ENCODE data around the gene GPNMB. TPM values are rescaled to one million over a fixed set of nuclear protein-coding genes. Genes with fewer than 3 reads are reported as not detected.

The GPNMB gene
- total RNA-seq, 1 donor from 2014 or later, result under 0.01 TPM

DNA sequence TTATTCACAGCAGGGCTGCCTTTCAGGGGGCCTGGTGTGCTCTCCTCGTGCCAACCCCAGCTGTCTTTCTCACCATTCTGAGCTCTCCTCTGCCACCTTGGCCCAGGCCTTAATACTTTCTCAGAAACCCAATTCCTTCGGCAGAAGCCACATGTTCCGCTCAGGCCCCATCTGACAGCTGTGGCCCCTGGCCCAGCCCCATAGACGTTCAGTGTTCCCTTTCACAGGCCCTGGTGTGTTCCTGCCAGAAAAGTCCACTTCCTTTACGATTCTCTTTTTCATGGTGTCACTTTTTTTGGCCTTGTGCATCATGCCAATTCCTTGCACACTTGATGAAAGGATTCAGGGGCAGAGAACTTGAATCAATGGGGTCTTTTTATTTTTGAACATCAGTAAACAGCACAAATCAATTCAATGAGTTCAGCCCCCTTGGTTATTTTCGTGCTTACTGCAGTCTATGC is 15.9 kb upstream of the GPNMB start:
- no peak for DNase-seq (ENCODE audit: low read depth in 2 of 2)

DNA sequence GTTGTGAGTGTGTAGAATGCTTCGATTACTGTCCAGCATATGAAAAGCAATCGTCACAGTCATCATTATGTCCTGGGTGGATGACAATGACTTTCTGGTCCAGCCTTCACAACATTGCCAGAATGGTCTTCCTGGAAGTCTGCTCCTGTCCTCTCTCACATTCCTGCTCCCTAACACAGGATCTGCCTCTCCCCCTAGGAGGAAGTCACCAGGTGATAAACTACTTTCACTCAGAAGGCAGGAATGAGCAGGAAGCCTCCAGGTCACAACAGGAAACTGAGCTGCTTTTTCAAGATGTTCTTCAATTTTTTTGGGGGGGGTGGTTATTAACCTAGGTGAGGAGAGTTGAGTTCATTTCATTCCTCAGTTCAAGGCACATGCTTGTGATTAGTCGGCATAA is 13.6 kb upstream of the GPNMB start:
- DNase-seq (ENCODE audit: low read depth in 2 of 2), result no peak

DNA sequence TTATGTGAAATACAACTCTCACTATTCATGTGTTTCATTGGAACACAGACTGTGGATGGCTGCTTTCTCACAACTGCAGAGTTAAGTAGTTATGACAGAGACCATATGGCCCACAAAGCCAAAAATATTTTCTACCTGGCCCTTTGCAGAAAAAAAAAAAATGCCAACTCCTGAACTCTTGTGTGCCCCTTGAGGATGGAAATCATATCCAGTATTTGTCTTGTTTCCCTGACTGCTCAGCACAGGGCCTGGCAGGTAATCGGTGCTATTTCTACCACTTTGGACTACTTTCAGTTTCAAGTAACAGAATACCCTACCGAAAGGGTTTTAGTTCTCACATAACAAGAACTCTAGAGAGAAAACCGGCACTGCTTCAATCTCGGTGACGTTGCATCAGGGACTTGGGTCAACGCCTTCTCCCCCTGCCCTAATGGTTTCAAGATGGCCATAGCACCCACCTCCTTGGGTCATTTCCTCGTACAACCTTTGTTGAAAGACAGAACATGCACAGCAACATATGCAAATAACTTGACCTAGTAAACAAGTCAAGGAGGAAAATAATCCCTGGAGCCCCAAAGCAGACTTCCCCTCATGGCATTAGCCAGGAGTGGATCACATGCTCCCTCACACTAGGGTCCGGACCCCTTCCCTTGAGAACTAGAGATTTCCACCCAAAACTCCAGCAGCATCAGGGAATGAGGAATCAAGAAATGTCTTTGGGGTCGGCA is 11.8 kb upstream of the GPNMB start:
- no peak for DNase-seq (ENCODE audit: low read depth in 2 of 2)

DNA sequence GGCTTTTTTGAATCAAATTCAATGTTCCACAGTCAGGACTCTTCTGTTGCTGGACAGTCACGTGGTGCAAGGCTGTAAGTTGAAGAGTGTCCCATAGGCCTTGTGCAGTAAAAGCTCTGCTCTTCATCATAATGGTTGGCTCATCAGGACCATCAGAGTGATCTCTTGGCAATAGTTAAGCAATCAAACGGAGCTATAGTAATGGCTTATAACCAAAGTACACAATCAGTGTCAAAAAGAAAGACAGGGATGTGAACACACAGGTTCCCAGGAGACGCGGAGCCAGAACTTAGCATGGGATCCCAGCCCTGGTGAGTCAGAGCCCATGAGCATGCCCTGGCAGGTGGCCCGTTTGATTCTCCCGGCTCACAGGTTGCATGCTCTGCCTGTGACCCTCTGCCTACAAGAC is 10.8 kb upstream of the GPNMB start:
- no peak for DNase-seq (ENCODE audit: low read depth in 2 of 2)

DNA sequence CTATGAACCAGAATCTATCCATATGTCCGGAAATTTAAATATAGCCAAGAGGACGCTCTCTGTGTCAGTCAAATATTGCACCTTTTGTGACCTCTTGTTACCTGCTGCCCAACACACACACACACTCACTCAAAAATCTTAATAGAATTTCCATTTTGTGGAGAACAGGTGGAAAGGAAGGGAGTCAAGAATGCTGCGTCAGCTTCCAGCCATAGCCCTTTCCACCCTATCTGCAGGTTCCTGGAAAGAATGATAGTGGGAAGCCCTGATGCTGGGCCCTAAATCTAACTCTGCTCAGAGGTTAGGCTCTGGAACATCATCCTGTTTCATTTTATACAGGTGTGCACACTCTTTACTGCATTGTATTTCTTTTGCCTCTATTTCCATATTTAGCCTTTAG is 9.6 kb upstream of the GPNMB start:
- DNase-seq (ENCODE audit: low read depth in 2 of 2), result no peak

DNA sequence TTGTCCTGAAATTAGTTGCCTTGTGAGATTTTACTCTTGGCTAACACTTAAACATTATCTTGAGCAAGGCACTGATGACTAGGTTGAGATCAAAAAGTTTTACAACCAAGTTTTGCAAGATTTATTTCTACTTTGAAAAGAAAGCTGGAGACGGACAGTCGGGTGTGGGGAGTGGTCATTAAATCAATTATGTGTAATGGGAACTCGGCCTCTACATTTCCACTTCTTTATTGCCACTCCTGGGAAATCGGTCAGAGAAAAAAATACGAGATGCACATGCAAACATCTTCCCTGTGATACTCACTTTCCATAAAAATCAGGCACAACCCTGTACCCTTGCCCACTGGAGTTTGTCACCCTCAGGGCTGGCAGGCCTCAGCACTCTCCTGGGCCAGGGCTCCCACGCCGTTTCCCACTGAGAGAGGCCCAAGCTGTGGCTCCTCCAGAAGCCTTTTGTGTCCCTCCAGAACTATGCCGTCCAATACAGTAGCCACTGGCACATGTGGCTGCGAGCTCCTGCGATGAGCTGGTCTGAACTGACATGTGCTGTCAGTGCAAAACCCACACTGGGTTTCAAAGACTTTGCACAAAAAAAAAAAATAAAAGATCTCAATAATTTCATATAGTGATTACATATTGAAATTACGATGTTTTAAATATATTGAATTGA is 7.5 kb upstream of the GPNMB start:
- no peak for DNase-seq (ENCODE audit: low read depth in 2 of 2)

DNA sequence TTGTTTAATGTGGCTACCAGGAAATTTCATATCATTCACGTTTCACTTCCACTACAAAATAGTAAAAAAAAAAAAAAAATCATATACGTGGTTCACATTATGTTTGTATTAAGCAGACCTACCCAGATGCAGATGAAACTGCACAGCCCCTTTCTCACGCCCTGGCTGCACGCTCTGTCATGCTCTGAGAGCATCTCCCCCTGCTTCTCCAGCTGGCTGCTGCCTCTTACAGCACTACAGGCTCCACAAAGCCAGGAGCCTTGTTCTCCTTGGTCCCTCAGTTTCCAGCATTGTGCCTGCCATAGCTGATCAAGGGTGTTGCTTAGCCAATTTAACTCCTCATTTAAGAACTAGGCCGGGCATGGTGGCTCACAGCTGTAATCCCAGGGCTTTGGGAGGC is 6.9 kb upstream of the GPNMB start:
- DNase-seq (ENCODE audit: low read depth in 2 of 2), result no peak

DNA sequence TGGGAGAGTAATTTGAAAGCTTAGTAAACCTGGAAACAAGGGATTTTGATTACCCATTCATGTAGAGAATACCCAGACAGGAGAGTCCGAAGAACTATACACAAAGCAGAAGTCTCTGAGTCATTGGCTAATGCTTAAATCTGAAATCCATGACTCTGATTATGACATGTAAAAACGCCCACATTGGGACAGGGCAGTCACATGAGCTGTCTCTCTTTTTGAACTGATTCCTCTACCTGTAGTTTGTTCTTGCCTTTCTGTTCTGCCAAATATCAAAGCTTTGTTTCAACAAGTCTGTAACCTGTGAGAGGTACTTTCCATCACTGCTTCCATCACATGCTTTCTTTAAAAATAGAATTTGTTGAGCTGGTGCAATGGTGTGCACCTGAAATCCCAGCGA is 4.3 kb upstream of the GPNMB start:
- no peak for DNase-seq (ENCODE audit: low read depth in 2 of 2)

DNA sequence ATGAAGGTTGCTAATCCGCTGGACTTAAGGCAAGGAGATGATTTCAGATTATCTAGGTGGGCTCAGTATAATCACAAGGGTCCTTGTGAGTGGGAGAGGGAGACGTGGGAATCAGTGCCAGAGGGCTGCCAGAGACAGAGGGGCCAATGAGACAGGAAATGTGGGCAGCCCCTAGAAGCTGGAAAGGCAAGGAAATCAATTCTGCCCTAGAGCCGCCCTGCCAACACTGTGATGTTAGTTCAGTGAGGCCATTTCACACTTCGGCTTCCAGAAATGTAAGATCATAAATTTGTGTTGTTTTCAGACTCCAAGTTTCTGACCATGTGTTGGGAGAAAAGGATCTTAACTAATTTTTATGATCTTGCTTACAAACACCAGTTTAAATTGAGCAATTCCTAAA is 3.6 kb upstream of the GPNMB start:
- DNase-seq (ENCODE audit: low read depth in 2 of 2), result no peak

DNA sequence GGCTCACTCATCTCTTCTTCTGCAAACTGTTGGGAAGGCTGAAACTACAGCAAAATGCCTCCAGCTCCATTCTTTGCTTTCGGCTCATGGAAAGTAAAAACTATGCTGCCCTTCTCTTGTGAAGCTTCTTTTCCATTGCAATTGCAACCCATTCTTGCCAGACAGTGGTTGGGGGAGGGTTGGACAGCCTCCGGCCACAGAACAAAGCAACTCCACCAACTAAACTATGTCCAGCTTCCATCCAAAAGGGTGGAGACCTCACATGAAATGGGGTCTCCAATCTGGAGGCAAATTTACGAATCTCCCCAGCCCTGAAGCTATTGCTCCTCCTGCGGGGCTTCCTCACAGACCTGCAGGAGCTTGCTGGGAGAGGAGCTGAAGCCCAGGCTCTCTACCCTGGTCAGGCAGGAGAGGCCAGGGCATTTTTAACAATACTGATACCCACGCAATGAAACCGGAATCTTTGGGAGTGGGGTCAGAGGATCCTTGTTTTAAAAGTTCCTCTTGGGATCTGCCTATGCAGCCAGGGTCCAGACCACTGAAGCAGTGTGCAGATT is 549 bp downstream of the GPNMB start:
- DNase-seq (ENCODE audit: low read depth in 2 of 2), result no peak

DNA sequence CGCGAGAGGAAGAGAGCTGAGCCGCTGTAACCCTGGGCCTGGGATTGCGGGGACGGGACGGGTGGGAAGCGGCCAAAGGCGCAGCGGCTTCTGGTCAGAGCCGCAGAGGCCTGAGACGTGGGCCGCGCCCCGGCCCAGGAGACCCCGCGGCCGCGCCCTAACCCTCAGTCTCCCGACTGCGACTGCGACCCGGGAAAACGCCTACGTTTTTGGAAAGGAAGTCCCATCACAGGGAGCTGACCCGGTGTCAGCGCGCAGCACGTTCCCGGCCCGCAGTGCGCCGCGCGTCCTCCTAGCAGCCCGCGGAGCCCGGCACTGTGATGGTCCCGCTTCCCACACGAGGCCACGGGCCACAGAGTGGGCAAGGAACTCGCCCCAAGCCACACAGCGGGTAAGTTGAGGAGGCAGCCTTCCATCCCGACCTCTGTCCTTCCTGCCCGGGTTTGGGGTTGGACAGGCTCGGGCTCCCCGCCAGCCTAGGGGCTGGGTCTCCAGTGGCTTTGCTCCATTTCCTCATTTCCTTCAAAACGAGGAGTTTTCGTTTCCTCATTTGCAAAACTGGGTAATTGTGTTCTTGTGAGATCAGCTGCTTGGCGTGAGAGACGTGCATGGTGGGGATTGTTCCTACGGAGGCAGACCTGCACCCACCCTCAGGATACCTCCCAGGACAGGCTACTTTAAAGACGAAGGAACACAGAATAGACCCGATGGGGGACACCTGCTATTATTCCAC is 1.2 kb downstream of the GPNMB start:
- DNase-seq (ENCODE audit: low read depth in 2 of 2), result no peak

DNA sequence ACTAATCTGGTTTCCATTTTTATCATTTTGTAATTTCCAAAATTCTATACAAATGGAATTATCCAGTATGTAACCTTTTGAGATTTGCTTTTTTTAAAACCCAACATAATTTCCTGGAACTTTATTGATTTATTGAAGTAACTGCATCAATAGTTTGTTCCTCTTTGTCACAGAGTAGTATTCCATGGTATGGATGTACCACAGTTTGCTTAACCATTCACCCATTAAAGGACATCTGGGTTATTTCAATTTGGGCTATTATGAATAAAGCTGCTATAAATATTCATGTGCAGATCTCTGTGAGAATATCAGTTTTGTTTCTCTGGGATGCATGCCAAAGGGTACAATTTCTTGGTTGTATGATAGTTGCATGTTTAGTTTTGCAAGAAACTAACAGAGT is 2.9 kb downstream of the GPNMB start:
- DNase-seq (ENCODE audit: low read depth in 2 of 2), result no peak

DNA sequence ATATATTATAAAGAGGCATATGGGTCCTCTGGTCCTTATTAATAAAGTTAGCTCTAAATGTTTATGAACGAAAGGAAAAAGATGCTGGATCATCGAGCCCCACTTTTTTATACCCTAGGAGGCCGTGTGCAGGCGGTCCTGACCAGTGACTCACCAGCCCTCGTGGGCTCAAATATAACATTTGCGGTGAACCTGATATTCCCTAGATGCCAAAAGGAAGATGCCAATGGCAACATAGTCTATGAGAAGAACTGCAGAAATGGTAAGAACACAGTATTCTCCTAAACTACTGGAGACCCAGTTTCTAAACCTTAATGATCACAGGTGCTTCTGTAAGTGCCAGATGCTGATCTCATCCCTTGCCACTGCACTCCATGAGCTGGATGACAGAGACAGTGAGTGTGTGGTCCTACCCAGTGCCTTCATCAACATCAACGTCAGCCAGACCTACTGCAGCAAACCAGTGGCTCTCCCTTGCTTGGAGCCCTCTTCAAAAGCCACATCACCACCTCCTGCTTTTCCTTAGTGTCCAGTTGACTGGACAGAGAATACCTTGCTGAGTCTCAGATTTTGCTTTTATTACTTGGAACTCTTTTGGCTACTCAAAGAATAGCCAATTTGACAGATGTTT is 7.6 kb downstream of the GPNMB start:
- DNase-seq (ENCODE audit: low read depth in 2 of 2), result no peak

DNA sequence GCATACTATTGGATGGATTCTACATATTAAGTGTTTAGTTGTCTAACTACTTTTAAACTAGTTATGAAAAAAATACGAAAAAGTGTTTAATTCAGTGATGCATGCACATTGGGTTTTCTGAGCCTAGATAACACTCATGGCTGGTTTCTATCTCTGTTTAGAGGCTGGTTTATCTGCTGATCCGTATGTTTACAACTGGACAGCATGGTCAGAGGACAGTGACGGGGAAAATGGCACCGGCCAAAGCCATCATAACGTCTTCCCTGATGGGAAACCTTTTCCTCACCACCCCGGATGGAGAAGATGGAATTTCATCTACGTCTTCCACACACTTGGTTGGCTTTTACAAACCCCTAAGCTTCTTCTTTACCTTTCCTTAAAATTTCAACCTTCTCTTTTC is 10.2 kb downstream of the GPNMB start:
- DNase-seq (ENCODE audit: low read depth in 2 of 2), result no peak

DNA sequence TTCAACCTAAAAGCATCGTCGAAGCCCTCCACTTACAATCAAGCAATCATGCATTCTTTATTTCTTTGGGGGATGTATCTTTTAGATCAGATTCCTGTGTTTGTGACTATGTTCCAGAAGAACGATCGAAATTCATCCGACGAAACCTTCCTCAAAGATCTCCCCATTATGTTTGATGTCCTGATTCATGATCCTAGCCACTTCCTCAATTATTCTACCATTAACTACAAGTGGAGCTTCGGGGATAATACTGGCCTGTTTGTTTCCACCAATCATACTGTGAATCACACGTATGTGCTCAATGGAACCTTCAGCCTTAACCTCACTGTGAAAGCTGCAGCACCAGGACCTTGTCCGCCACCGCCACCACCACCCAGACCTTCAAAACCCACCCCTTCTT is 13.8 kb downstream of the GPNMB start:
- DNase-seq (ENCODE audit: low read depth in 2 of 2), result no peak

DNA sequence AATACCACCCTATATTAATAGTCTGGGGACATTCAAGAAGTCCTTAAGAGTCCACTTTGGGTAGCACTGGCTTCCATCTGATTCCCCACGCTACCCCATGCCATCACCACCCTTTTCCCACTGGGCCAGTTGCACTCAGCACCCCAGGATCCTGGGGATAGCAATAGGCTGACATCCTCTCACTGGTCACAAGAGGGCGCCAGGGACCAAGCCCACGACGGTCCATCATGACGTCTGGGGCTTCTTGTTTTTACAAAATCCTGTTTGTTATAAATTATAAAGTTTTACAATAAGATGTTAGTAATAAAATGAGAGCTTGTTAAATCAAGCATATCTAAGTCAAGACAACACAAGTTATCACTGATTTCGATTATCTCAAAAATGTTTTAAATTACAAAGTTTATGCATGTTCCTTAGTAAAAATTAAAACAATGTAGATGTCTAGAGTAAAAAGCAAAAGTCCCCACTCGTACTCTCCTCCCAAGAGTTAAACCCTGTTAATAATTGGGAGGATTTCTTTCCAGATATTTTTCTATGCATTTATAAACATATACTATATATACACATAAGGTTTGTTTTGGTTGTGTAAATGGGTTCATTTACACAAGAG is 15.4 kb downstream of the GPNMB start:
- peak; percentile 72 to 78 for DNase-seq (ENCODE audit: low read depth in 2 of 2)

DNA sequence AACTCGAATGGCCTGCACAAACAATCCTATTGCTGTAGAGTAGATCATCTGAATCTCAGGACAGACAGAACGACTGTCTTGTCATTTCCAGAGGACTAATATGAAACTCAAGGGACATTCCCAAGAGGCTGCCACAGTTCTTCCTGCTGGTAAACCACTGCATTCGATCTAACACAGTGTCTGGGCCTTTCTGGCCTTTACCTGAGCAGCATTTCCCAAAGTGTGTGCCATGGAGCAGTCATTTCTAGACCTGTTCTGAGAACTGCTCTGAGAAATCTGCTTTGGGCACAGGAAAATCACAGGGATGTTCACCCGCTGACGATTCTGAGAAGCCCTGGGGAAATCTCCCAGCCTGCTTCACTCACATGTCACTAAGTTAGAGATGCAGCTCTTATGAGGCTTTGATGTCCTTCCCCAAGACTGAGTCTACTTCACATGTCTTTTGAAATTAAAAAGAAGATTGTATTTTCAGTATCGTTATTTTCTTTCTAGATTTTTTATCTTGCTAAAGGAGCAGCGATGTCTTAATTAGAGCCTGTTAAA is 18.4 kb downstream of the GPNMB start:
- DNase-seq (ENCODE audit: low read depth in 2 of 2), result no peak

DNA sequence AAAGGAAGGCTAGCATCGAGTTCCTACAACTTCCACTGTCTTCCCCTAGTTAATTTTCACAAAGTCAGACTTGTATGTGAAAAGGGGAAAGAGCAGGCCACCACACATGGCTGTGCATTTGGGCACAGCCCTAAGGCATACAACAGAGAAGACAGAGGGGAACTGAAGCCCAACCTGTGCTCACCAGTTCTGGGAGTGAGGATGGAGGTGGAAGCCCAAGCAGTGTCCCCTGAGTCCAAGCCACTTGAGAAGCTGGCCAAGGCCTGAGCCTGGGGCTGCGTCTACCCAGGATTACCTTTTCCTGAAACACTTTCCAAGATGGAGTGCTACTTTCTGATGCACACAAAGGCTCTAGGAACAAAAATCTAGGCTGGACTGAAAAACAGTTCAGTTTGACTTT is 20.3 kb downstream of the GPNMB start:
- DNase-seq (ENCODE audit: low read depth in 2 of 2), result no peak

DNA sequence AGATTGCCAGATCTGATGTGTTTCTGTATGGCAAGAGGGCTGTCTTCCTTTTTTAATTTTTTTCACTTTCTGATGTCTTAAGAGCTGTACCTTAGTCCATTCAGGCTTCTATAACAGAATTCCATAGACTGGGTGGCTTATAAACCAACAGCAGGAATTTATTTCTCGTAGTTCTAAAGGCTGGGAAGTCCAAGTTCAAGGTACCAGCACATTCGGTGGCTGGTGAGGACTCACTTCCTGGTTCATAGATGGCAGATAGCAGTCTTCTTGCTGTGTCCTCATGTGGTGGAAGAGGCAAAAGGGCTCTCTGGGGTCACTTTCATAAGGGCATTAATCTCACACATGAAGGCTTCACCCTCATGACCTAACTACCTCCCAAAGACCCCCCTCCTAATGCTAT is 20.8 kb downstream of the GPNMB start:
- no peak for DNase-seq (ENCODE audit: low read depth in 2 of 2)

DNA sequence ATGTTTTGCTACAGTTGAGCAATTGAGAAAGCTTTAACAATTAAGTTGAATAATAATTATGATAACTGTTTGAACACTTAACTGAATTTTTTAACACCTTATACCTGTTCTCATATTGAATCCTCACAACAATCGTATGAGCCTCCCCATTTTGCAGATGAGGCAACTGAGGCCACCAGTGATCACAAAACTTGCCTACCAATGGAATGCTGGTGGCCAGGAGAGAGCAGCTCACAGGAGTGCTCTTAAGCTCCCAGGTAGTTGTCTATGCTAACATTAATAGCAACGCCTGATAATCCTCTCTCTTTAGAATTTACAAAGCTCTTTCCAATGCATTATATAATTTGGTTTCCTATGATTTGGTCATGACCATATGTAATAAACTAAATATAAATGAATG is 21.6 kb downstream of the GPNMB start:
- DNase-seq (ENCODE audit: low read depth in 2 of 2), result no peak

DNA sequence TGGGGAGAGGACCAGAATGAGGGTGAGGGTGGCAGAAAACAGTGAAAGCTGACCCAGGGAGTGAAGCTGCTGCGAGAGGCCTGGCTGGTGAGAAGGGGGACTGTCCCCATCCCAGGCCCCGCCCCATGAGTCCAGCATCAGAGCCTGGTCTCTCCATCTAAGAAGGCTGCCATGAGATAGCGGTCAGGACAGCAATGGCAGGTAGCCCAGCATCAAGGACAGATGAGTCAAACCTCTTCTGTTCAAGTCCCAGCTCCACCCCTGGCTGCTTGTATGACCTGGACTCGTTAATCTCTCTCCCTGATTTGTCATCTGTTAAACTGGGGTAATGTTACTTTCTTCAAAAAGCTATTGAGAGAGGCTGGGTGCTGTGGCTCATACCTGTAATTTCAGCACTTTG is 22.2 kb downstream of the GPNMB start:
- no peak for DNase-seq (ENCODE audit: low read depth in 2 of 2)
